ENCODE measurements around the gene B4GALT3.

B4GALT3 gene

GRCh38 chr1:161185282-161185682 is 8.0 kb upstream of the B4GALT3 start:
- ATAC-seq, result peak; percentile 80
- TF ChIP-seq TSHZ2 (CRISPR knock-in tag; IDR thresholded peaks at IDR 0.05) (no peak), ZFP3 (CRISPR knock-in tag; IDR thresholded peaks at IDR 0.05) (no peak), ESRRG (CRISPR knock-in tag; IDR thresholded peaks at IDR 0.05) (no peak), OSR1 (CRISPR knock-in tag; IDR thresholded peaks at IDR 0.05) (no peak), ISL1 (CRISPR knock-in tag; IDR thresholded peaks at IDR 0.05) (no peak), ARNTL (CRISPR knock-in tag; IDR thresholded peaks at IDR 0.05; ENCODE audit: borderline replicate concordance, low read depth) (no peak), TCF4 (CRISPR knock-in tag; IDR thresholded peaks at IDR 0.05; ENCODE audit: borderline replicate concordance) (no peak), CREB5 (CRISPR knock-in tag; IDR thresholded peaks at IDR 0.05; ENCODE audit: low read depth) (no peak), ZFP30 (CRISPR knock-in tag; IDR thresholded peaks at IDR 0.05) (no peak), ZNF8 (CRISPR knock-in tag; IDR thresholded peaks at IDR 0.05) (no peak), RARB (CRISPR knock-in tag; IDR thresholded peaks at IDR 0.05) (no peak), SNAI2 (CRISPR knock-in tag; IDR thresholded peaks at IDR 0.05) (no peak), ZNF565 (CRISPR knock-in tag; conservative IDR thresholded peaks at IDR 0.05; ENCODE audit: low read depth) (no peak), ZC3H10 (CRISPR knock-in tag; IDR thresholded peaks at IDR 0.05) (no peak), CSDC2 (CRISPR knock-in tag; IDR thresholded peaks at IDR 0.05) (no peak), CSRNP3 (CRISPR knock-in tag; IDR thresholded peaks at IDR 0.05) (no peak), TOX (CRISPR knock-in tag; IDR thresholded peaks at IDR 0.05; ENCODE audit: borderline replicate concordance) (no peak), ZNF70 (CRISPR knock-in tag; IDR thresholded peaks at IDR 0.05) (no peak), GLIS3 (CRISPR knock-in tag; IDR thresholded peaks at IDR 0.05) (no peak)

- no peak for ATAC-seq
- no peak for TF ChIP-seq ZFP3 (CRISPR knock-in tag; IDR thresholded peaks at IDR 0.05)
- TF ChIP-seq TOX (CRISPR knock-in tag; IDR thresholded peaks at IDR 0.05; ENCODE audit: borderline replicate concordance), result no peak
- TF ChIP-seq OSR1 (CRISPR knock-in tag; IDR thresholded peaks at IDR 0.05), result no peak
- TF ChIP-seq ZNF8 (CRISPR knock-in tag; IDR thresholded peaks at IDR 0.05), result no peak
- TF ChIP-seq SNAI2 (CRISPR knock-in tag; IDR thresholded peaks at IDR 0.05), result no peak
- TF ChIP-seq RARB (CRISPR knock-in tag; IDR thresholded peaks at IDR 0.05), result no peak
- no peak for TF ChIP-seq CSDC2 (CRISPR knock-in tag; IDR thresholded peaks at IDR 0.05)
- TF ChIP-seq CREB5 (CRISPR knock-in tag; IDR thresholded peaks at IDR 0.05; ENCODE audit: low read depth), result no peak
- no peak for TF ChIP-seq POU6F1 (CRISPR knock-in tag; IDR thresholded peaks at IDR 0.05; ENCODE audit: borderline replicate concordance, low read depth)
- TF ChIP-seq ZFP30 (CRISPR knock-in tag; IDR thresholded peaks at IDR 0.05), result no peak
- TF ChIP-seq ISL1 (CRISPR knock-in tag; IDR thresholded peaks at IDR 0.05), result no peak
- TF ChIP-seq TCF4 (CRISPR knock-in tag; IDR thresholded peaks at IDR 0.05; ENCODE audit: borderline replicate concordance), result no peak
- TF ChIP-seq PATZ1 (CRISPR knock-in tag; IDR thresholded peaks at IDR 0.05; ENCODE audit: borderline replicate concordance), result no peak
- no peak for TF ChIP-seq TSHZ2 (CRISPR knock-in tag; IDR thresholded peaks at IDR 0.05)
- TF ChIP-seq GLIS3 (CRISPR knock-in tag; IDR thresholded peaks at IDR 0.05), result no peak
- no peak for TF ChIP-seq ZNF565 (CRISPR knock-in tag; conservative IDR thresholded peaks at IDR 0.05; ENCODE audit: low read depth)
- no peak for TF ChIP-seq ESRRG (CRISPR knock-in tag; IDR thresholded peaks at IDR 0.05)
- TF ChIP-seq ZC3H10 (CRISPR knock-in tag; IDR thresholded peaks at IDR 0.05), result no peak
- TF ChIP-seq BACH2 (CRISPR knock-in tag; IDR thresholded peaks at IDR 0.05; ENCODE audit: borderline replicate concordance), result no peak
- TF ChIP-seq CSRNP3 (CRISPR knock-in tag; IDR thresholded peaks at IDR 0.05), result no peak
Observed at GRCh38 chr1:161182214-161182613, 4.9 kb upstream of the B4GALT3 start.

All from SK-N-SH treated with all-trans-retinoic acid at 6 μM for 48 hours (cell line).